Dendritic cell treated with granulocyte-macrophage colony-stimulating factor and Interleukin-4, amounts not matched to agents 40 ng/mL and 50 ng/mL, for 4 days (primary cell): ENCODE data around the gene ADGRE2.
A peak's percentile ranks its signal among the peaks of the same experiment; 100 is the strongest.

ENCODE experiments used
- H3K27ac Mint-ChIP-seq: one replicate; pipeline ENCODE4 v1.8.0; 2022; ENCODE audit warnings: mild to moderate bottlenecking, mixed read lengths
- H3K27me3 Mint-ChIP-seq: one replicate; pipeline ENCODE4 v1.8.0; 2022; ENCODE audit warnings: mild to moderate bottlenecking, mixed read lengths
- H3K36me3 Mint-ChIP-seq: one replicate; pipeline ENCODE4 v1.8.0; 2022; ENCODE audit warnings: low read depth, mixed read lengths
- H3K4me1 Mint-ChIP-seq: one replicate; pipeline ENCODE4 v1.8.0; 2022; ENCODE audit warnings: low read depth, mixed read lengths
- H3K4me3 Mint-ChIP-seq: one replicate; pipeline ENCODE4 v1.8.0; 2022; ENCODE audit warnings: mild to moderate bottlenecking, moderate library complexity, mixed read lengths
- H3K9me3 Mint-ChIP-seq: one replicate; pipeline ENCODE4 v1.8.0; 2022; ENCODE audit warnings: mixed read lengths
- intact Hi-C: fragments of 100-400 bp; cut with micrococcal nuclease; formaldehyde crosslinking; loops from one replicate; pipeline ENCODE4 v1.15.0; 2022

Gene ADGRE2

DNA sequence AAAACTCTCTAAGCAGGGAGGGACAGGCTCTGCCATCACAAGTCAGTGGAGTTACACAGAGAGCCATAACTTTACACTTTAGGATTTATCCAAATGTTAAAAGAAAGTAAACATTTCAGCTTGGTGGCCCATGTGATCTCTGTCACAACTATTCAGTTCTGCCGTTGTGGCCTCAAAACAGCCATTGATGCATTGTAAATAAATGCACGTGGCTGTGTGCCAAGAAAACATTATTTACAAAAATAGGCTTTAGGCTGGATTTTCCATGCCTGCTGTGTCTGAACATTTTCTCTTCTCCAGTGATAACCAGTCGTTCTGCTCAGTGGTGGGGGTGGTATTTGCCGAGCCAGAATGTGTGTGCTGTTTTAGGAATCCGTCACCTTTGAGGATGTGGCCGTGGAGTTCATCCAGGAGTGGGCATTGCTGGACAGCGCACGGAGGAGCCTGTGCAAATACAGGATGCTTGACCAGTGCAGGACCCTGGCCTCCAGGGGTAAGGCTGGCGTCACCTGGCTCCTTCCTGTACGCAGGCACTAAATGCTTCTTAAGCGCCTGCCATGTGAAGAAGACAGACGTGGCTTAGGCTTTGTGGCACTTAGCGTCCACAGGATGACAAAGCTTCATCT, 83.6 kb downstream of the ADGRE2 start:
- intact Hi-C loops: no loop called here
- no peak overlapping the region for H3K27ac Mint-ChIP-seq
- no peaks in the 10 kb centered on the region for H3K9me3 Mint-ChIP-seq
- H3K4me1 Mint-ChIP-seq: peaks cover 13% of the 10 kb centered on the region
- H3K36me3 Mint-ChIP-seq: peaks cover 81% of the 10 kb centered on the region
- H3K27me3 Mint-ChIP-seq: no peaks in the 10 kb centered on the region
- no peak overlapping the region for H3K4me3 Mint-ChIP-seq

DNA sequence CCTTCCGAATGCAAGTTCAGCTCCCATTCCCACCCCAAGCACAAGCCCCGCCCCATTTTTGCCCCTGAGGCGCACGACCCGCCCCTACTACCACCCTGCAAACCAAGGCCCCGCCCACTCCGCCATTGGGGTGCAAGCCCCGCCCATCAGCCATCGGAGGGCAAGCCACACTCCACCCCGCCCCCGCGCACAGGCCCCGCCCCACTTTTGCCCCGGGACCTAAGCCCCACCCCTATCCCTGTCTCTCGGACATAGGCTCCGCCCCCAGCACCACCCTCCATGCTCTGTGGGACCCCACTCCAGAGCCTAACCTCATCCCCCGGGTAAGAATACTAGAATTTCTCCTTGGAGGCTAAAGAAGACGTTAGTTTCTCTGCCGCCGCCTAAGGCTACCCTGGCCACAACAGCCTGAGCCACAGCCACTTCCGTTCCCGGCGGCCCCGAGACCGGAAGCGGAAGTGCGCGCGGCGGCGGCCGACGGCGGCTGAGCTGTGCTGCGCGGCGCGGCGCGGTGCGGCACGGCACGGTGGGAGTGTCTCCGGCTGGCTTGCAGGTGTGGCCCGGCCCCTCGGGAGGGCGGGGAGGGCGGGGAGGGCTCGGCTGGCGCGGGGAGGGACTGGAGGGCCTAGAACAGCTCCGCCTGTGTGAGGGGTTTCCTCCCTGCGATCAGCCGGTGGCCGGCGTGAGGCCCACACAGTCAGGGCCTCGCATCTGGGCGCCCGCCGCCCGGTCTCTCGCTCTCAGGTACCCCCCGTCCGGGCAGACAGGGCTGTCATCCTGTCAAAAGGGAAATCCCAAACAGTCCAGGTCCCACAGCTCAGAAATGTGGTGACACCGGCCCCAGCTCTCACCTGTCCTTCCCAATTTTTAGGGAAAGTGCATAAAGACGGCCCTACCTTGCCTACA, 88.5 kb downstream of the ADGRE2 start, which contains the start of gene ZNF333:
TSS of gene ZNF333 (plus strand) at position 451 of the 906 bp plus-strand sequence. CDS start 3,444 bp downstream, outside the sequence.
- Mint-ChIP-seq H3K4me1 (peaks cover 25% of the 10 kb centered on the region), H3K9me3 (no peaks in the 10 kb centered on the region), H3K27me3 (no peaks in the 10 kb centered on the region), H3K36me3 (peaks cover 37% of the 10 kb centered on the region), H3K4me3 (peak within 1 kb of the TSS; percentile 92), H3K27ac (peak within 1 kb of the TSS; percentile 99)
- intact Hi-C loops: no loop called here

DNA sequence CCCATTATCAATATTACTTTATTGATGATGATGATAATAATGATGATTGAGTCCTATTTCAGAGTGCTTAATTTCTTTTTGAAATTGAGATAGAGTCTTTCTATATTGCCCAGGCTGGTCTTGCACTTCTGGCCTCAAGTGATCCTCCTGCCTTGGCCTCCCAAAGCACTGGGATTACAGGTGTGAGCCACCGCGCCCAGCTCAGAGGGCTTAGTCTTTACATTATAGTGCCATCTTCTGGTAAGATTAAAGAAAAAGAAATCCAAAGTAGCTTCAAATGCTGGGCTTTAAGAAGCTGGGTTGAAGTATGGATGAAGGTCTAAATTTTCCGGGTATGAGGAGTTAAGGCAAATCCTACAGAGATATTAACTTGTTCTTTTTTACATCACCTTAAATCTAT, 91.9 kb downstream of the ADGRE2 start:
- intact Hi-C loops: loop anchor here (1.0 kb wide), 1 partner anchor 112 kb away; no protein-coding TSS in a partner anchor
- H3K27me3 Mint-ChIP-seq: no peaks in the 10 kb centered on the region
- no peak overlapping the region for H3K4me3 Mint-ChIP-seq
- no peaks in the 10 kb centered on the region for H3K9me3 Mint-ChIP-seq
- peaks cover 9% of the 10 kb centered on the region for H3K36me3 Mint-ChIP-seq
- H3K4me1 Mint-ChIP-seq: peaks cover 34% of the 10 kb centered on the region
- H3K27ac Mint-ChIP-seq: peak overlapping the region; percentile 34

DNA sequence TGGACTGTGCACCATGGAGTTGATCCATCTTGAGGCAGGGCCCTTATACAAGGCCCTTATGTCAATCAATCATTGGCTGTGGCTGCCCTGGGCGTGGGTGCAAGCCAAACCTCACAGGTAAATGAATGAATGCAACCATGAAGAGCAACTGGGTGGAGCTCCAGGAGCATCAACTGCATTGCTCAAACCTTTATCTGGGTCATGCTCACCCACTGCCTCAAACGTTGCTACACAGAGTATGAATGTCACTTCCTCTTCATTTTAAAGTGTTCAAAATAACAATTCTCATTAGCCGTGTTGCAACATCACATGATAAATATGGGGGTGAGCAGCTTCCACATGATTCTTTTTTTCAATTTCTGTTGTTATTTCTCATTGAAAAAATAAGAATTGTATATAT, 94.9 kb downstream of the ADGRE2 start:
- Mint-ChIP-seq H3K4me3 (no peak overlapping the region), H3K4me1 (peaks cover 27% of the 10 kb centered on the region), H3K9me3 (no peaks in the 10 kb centered on the region), H3K27ac (peak overlapping the region; percentile 19), H3K27me3 (no peaks in the 10 kb centered on the region), H3K36me3 (no peaks in the 10 kb centered on the region)
- intact Hi-C loops: no loop called here
